Activated gamma-delta T cell treated with anti-CD3 and anti-CD28 coated beads, Interleukin-2, amount 50 U/mL, for 16 hours (primary cell): Measurements from ENCODE around the gene C19orf38.

ENCODE experiments used
- DNase-seq: peaks from one replicate; pipeline ENCODE4 v3.0.0-alpha.2; 2020; ENCODE audit warnings: low read depth

Gene C19orf38

DNA sequence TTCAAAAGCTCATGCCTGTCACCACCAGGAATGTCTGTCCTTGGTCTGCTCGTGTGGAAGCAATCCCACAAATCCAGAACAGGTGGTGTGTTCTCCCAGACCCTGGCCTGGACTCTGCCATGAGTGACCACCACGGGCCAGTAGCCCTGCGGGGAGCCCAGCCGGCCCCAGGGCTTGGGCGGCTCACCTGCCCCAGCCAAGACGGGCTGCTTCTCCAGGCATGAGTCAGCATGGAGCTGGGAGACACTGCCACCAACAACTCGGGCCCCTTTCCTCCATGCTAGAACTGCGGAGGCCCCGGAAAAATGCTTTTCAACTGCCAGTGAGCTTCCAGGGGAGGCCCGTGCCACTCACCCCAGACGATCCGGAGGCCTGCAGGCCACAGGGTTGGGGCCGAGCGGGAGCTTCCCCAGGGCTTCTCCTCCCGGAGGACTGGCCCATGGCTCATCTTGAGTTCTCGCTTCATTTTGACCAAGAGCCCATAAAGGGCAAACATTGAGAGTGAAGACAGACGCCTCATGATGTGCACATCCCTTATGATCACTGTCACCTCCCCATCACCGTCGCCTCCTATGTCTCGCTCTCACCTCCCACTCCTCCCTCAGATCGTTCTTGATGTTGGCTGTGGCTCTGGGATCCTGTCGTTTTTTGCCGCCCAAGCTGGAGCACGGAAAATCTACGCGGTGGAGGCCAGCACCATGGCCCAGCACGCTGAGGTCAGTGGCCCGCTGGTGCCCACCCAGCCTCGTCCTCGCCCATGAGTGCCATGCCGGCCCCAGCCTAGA, 63.6 kb downstream of the C19orf38 start:
- no peak for DNase-seq

DNA sequence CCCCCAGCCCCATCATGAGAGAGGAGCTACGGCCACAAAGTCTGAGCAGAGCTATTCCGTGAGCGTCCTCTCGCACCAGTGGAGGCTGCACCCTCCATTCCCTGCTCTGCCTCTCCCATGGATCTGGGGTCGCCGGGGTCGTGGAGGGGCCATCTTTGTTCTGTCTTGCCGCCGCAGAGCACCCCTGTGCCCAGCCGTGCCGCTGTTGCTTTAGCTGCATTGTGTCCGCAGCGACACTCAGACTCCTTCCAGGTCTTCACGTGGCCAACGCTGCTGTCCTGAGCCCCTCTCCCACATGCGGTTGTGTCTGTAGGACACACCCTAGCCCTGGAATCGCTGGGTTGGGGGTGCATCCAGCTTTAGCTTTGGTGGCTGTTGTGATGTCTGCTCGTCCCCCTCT, 64.4 kb downstream of the C19orf38 start:
- no peak for DNase-seq

DNA sequence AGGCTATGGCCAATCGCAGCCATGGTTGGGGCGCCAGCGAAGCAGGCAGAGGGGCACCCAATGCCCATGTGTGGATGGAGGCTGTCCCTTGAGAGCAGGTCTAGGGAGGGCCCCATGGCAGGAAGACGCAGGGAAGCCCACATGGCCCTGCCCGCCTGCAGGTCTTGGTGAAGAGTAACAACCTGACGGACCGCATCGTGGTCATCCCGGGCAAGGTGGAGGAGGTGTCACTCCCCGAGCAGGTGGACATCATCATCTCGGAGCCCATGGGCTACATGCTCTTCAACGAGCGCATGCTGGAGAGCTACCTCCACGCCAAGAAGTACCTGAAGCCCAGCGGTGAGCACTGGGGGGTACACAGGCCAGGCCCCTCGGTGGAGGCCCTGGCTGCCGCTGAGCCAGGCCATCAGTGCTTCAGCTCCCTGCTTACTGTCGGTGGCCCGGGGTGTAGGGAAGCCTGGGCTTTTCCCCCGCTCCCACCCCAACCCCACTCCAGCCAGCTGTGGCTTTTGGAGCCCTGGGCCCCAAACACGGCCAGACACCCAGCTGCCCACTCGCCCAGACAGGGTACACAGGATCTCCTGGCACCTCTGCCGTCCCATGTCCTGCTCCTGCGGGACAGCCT, 65.6 kb downstream of the C19orf38 start:
- no peak for DNase-seq

DNA sequence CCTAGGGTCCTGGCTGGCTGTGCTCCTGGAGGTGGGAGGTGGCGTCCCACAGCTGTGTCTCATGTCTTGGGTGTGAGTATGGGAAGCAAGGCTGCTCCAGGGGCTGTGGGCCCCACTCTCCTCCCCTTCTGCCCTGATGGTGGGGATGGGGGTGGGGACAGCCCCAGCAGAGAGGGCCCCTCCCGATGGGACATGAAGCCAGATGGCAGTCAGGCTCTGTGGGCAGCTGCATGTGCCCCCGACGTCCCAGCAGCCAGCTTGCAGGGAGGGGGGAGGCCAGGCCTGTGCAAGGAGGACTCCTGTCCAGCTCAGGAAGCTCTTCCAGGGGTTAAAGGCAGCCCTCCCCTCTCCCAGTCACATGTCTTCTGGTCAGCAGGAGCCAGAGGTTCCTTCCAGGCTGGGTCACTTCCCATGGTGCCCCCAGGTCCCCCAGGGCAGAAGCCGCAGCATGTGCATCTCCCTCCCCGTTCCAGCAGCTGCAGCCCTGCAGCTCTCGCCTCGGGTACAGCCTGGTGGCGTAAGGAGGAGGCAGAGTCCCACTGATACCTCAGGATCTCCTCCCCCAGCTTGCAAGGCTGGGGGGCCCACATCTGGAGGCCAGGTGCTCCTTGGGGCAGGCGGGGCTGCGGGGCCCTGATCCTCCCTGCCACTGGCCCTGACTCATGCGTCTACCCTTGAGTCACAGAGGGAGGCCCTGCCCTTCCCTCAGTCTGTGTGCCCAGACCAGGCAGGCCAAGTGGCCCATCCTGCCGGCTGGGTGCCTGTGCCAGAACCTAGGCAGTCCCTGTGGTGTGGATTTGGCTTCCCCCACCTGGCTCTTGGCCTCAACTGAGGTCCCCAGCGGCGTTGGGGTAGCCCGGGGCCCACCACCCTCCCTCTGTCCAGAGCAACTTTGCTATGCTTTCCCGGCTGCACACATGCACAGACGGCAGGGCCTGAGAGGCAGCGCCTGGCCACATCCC, 67.2 kb downstream of the C19orf38 start:
- no peak for DNase-seq

DNA sequence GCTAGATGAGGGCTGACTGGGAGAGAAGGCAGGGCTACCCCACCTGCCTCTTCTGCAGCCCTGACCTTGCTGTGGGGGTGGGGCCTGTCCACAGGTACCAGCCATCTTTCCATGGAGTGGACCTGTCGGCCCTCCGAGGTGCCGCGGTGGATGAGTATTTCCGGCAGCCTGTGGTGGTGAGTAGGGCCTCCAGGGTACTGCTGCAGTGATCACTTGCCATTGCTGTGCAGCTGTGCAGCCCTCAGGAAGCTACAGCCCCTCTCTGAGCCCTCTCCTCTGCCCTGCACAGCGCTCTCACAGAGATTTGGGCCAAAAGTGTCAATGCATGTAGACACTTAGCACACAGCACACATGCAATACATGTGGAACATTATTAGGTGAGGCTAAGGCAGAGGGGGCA, 68.4 kb downstream of the C19orf38 start:
- DNase-seq, result no peak

DNA sequence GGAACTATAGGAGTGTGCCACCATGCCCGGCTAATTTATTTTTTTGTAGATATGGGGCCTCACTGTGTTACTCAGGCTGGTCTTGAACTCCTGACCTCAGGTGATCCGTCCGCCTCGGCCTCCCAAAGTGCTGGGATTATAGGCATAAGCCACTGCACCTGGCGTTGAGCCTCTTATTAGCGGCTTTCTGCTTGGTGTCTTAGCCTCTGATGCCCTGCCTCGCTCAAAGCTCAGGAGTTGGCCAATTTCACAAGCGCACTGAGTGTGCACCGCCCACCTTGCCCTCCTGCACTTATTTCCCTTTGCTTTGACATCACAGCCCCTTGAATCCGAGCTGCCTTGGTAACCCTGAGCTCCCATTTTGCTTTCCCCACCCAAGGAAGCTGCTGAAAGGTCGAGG, 70.1 kb downstream of the C19orf38 start:
- DNase-seq, result no peak
